VCaP (cell line): ENCODE data around the gene FARS2.

Experiments
- H3K27ac ChIP-seq: fragments of 450-650 bp; 2 replicates; pipeline ENCODE4 v1.5.1; 2017
- CTCF ChIP-seq: fragments of 450-650 bp; conservative IDR thresholded peaks from 2 replicates; pipeline ENCODE4 v1.5.1; 2017; ENCODE audit warnings: mild to moderate bottlenecking, moderate library complexity

FARS2 gene

GRCh38 chr6:5529015-5529414 lies 267.7 kb downstream of the FARS2 start:
- no peak overlapping the region for H3K27ac ChIP-seq
- TF ChIP-seq CTCF: no peak

GRCh38 chr6:5529733-5530132 lies 268.4 kb downstream of the FARS2 start:
- no peak overlapping the region for H3K27ac ChIP-seq
- no peak for TF ChIP-seq CTCF

GRCh38 chr6:5531161-5531560 lies 269.8 kb downstream of the FARS2 start:
- H3K27ac ChIP-seq: no peak overlapping the region
- no peak for TF ChIP-seq CTCF

- no peak overlapping the region for H3K27ac ChIP-seq
- TF ChIP-seq CTCF: no peak
Measured at GRCh38 chr6:5531853-5532375, 270.6 kb downstream of the FARS2 start.

GRCh38 chr6:5532941-5533340 lies 271.6 kb downstream of the FARS2 start:
- no peak for TF ChIP-seq CTCF
- H3K27ac ChIP-seq: no peak overlapping the region

GRCh38 chr6:5534643-5535042 lies 273.3 kb downstream of the FARS2 start:
- H3K27ac ChIP-seq: no peak overlapping the region
- TF ChIP-seq CTCF: no peak

GRCh38 chr6:5536644-5537043 lies 275.3 kb downstream of the FARS2 start:
- H3K27ac ChIP-seq: no peak overlapping the region
- TF ChIP-seq CTCF: no peak
